Loucy (cell line): ENCODE data around the gene GBA2.

Source experiments
- H2AFZ ChIP-seq: fragments of 200-600 bp; sonication (generic); 2 replicates; pipeline ENCODE4 v1.6.0; 2016; ENCODE audit warnings: antibody characterized with exemption, mild to moderate bottlenecking, low read length, moderate library complexity
- H3F3A ChIP-seq: fragments of 200-600 bp; 2 replicates; pipeline ENCODE4 v1.6.0; 2016; ENCODE audit warnings: antibody characterized with exemption, low read depth, mild to moderate bottlenecking
- H3K27me3 ChIP-seq: fragments of 200-600 bp; sonication (generic); 2 replicates; pipeline ENCODE4 v1.6.1; 2014; ENCODE audit warnings: low read length, mild to moderate bottlenecking; ENCODE audit not compliant: insufficient read depth, poor library complexity, severe bottlenecking
- H3K36me3 ChIP-seq: fragments of 200-600 bp; sonication (generic); 2 replicates; pipeline ENCODE4 v1.6.1; 2016; ENCODE audit warnings: low read length; ENCODE audit not compliant: insufficient read depth
- H3K4me1 ChIP-seq: fragments of 200-600 bp; sonication (generic); 2 replicates; pipeline ENCODE4 v1.5.1; 2014; ENCODE audit warnings: low read length, mild to moderate bottlenecking; ENCODE audit not compliant: insufficient read depth, poor library complexity, severe bottlenecking
- H3K4me2 ChIP-seq: fragments of 200-600 bp; sonication (generic); 2 replicates; pipeline ENCODE4 v1.6.0; 2014; ENCODE audit warnings: antibody characterized with exemption, low read length, low read depth, mild to moderate bottlenecking; ENCODE audit not compliant: poor library complexity, severe bottlenecking
- H3K4me3 ChIP-seq: fragments of 200-600 bp; sonication (generic); 2 replicates; pipeline ENCODE4 v1.5.1; 2014; ENCODE audit warnings: low read length, mild to moderate bottlenecking, mixed read lengths; ENCODE audit not compliant: poor library complexity, severe bottlenecking
- H3K79me2 ChIP-seq: fragments of 200-600 bp; sonication (generic); 2 replicates; pipeline ENCODE4 v1.6.1; 2014; ENCODE audit warnings: low read length; ENCODE audit not compliant: insufficient read depth
- H3K9ac ChIP-seq: fragments of 200-600 bp; sonication (generic); 2 replicates; pipeline ENCODE4 v1.6.0; 2014; ENCODE audit warnings: mild to moderate bottlenecking, low read depth, low read length, moderate library complexity; ENCODE audit not compliant: poor library complexity, severe bottlenecking
- H3K9me2 ChIP-seq: fragments of 200-600 bp; sonication (generic); replicated peaks from 2 replicates; pipeline ENCODE4 v1.6.1; 2016; ENCODE audit warnings: low read depth, low read length, mixed read lengths
- H3K9me3 ChIP-seq: fragments of 200-600 bp; sonication (generic); 2 replicates; pipeline ENCODE4 v1.6.1; 2014; ENCODE audit warnings: mild to moderate bottlenecking, antibody characterized with exemption, low read length, low read depth; ENCODE audit not compliant: insufficient read depth
- H4K20me1 ChIP-seq: fragments of 200-600 bp; sonication (generic); 2 replicates; pipeline ENCODE4 v1.6.0; 2014; ENCODE audit warnings: antibody characterized with exemption, low read length, mild to moderate bottlenecking; ENCODE audit not compliant: insufficient read depth, poor library complexity, severe bottlenecking
- EZH2phosphoT487 ChIP-seq: fragments of 200-600 bp; IDR thresholded peaks from 2 replicates; pipeline ENCODE4 v1.6.1; 2018; ENCODE audit warnings: antibody characterized with exemption, mild to moderate bottlenecking, moderate library complexity, borderline replicate concordance
- TF ChIP-seq, protein P1 (sequence below): fragments of 200-600 bp; sonication (generic); conservative IDR thresholded peaks from 2 replicates; pipeline ENCODE4 v1.5.1; 2014; ENCODE audit warnings: mild to moderate bottlenecking, antibody characterized with exemption, low read length

GBA2 gene

DNA sequence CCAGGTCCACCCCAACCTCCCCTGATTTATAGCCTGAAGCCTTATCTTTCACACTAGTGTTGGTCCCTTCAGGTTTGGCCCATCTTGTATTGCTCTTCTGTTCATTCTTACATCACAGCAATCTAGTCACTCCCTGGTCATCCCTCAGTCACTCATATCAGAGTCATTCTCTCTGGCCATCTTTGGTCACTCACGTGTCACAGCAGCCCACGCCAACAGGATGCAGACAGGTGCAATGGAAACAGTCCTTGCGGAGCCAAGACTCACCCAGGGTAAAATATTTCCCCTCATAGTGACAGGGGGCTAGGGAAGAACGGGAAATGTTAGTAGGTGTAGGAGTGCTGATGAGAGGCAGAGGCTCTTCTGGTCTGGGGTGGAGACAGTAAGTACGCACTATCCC, 4.4 kb upstream of the GBA2 start:
- H3K9me3 ChIP-seq: no peaks in the 10 kb centered on the region
- peaks cover 28% of the 10 kb centered on the region for H3K79me2 ChIP-seq
- H3K36me3 ChIP-seq: peaks cover 6% of the 10 kb centered on the region; the same call in 1 of the 2 replicates
- H3K4me1 ChIP-seq: peaks cover 26% of the 10 kb centered on the region
- no peaks in the 10 kb centered on the region for H3F3A ChIP-seq
- H3K4me3 ChIP-seq: no peak overlapping the region
- H4K20me1 ChIP-seq: peaks cover 8% of the 10 kb centered on the region
- H3K4me2 ChIP-seq: no peak overlapping the region
- no peak overlapping the region for H2AFZ ChIP-seq
- no peak overlapping the region for H3K9ac ChIP-seq
- no peaks in the 10 kb centered on the region for H3K9me2 ChIP-seq
- H3K27me3 ChIP-seq: no peaks in the 10 kb centered on the region
- TF ChIP-seq EZH2phosphoT487: no peak
- TF ChIP-seq, protein P1, sequence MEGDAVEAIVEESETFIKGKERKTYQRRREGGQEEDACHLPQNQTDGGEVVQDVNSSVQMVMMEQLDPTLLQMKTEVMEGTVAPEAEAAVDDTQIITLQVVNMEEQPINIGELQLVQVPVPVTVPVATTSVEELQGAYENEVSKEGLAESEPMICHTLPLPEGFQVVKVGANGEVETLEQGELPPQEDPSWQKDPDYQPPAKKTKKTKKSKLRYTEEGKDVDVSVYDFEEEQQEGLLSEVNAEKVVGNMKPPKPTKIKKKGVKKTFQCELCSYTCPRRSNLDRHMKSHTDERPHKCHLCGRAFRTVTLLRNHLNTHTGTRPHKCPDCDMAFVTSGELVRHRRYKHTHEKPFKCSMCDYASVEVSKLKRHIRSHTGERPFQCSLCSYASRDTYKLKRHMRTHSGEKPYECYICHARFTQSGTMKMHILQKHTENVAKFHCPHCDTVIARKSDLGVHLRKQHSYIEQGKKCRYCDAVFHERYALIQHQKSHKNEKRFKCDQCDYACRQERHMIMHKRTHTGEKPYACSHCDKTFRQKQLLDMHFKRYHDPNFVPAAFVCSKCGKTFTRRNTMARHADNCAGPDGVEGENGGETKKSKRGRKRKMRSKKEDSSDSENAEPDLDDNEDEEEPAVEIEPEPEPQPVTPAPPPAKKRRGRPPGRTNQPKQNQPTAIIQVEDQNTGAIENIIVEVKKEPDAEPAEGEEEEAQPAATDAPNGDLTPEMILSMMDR: no peak

DNA sequence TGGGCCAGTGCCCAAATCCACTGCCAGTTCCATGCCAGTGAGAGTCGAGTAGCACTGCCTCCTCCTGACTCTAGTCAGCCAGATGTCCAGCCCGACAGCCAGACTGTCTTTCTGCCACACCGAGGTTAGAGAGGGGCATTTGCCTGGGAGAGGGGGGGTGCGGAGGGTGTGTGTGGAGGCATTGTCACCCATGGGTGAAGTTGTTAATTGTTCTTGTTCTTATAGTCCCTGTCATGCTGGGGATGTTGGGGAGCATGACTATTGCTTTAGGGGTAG, 1.2 kb upstream of the GBA2 start:
- peak overlapping the region; percentile 79 for H3K9ac ChIP-seq
- no peaks in the 10 kb centered on the region for H3K9me2 ChIP-seq
- H3F3A ChIP-seq: no peaks in the 10 kb centered on the region
- no peaks in the 10 kb centered on the region for H3K9me3 ChIP-seq
- no peaks in the 10 kb centered on the region for H3K27me3 ChIP-seq
- H3K36me3 ChIP-seq: peaks cover 6% of the 10 kb centered on the region; the same call in 1 of the 2 replicates
- H3K4me1 ChIP-seq: peaks cover 35% of the 10 kb centered on the region
- TF ChIP-seq EZH2phosphoT487: no peak
- TF ChIP-seq, protein P1: no peak
- peaks cover 47% of the 10 kb centered on the region for H3K79me2 ChIP-seq
- H3K4me2 ChIP-seq: peak overlapping the region; percentile 87
- H4K20me1 ChIP-seq: peaks cover 28% of the 10 kb centered on the region
- peak overlapping the region; percentile 90 for H3K4me3 ChIP-seq
- H2AFZ ChIP-seq: no peak overlapping the region

DNA sequence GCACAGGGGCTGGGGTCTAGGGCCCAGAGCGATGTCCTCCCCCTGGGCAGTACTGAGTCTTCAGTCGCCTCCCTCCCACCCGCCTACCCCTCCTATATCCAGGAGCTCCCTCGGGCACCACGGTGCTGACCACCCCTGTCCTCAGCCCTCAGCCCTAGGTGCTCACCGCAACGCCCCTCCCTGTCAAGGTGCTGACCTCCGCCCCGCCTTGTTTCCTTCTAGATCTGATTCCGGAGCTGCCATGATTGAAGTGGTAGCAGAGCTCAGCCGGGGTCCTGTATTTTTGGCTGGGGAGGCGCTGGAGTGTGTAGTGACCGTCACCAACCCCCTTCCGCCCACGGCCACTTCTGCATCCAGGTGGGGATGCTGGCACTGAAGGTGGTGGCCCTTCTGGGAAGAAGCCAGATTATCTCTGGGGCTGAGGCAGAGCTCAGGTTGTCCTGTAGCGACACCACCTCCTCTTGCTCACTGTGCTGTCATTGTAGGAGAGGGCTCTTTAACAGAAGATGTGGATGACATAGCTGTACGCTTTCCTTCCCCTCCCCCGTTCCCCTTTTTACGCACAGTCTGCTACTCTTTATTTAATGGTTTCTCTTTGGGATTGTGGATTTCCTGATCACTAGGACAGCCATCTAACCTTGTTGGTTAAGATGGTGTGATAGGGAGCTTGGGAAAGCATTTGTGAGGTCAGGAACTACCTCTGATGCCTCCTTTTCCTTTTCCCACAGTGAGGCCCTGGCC, 657 bp upstream of the GBA2 start:
- H3K9me2 ChIP-seq: no peaks in the 10 kb centered on the region
- peaks cover 35% of the 10 kb centered on the region for H3K4me1 ChIP-seq
- H3K4me2 ChIP-seq: peak overlapping the region; percentile 87
- peak overlapping the region; percentile 79 for H3K9ac ChIP-seq
- no peaks in the 10 kb centered on the region for H3F3A ChIP-seq
- H3K4me3 ChIP-seq: peak overlapping the region; percentile 90
- H3K27me3 ChIP-seq: no peaks in the 10 kb centered on the region
- H2AFZ ChIP-seq: peak overlapping the region; percentile 89
- H3K79me2 ChIP-seq: peaks cover 50% of the 10 kb centered on the region
- peaks cover 6% of the 10 kb centered on the region; the same call in 1 of the 2 replicates for H3K36me3 ChIP-seq
- H4K20me1 ChIP-seq: peaks cover 28% of the 10 kb centered on the region
- no peaks in the 10 kb centered on the region for H3K9me3 ChIP-seq
- no peak for TF ChIP-seq EZH2phosphoT487
- TF ChIP-seq, protein P1: no peak
